HG02642 (cell line): Measurements from ENCODE around the gene LILRA1.
"Not testable (repeated sequence)": the region's sequence is repeated elsewhere in the genome, so short reads cannot be mapped to it uniquely, and the experiment has no call there.

ENCODE experiments used
- ATAC-seq: cut with Tn5 transposase; IDR thresholded peaks from one replicate; pipeline ENCODE4 v1.9.1; 2021; ENCODE audit warnings: mild to moderate bottlenecking; ENCODE audit not compliant: unreplicated experiment, poor library complexity

Gene LILRA1

DNA sequence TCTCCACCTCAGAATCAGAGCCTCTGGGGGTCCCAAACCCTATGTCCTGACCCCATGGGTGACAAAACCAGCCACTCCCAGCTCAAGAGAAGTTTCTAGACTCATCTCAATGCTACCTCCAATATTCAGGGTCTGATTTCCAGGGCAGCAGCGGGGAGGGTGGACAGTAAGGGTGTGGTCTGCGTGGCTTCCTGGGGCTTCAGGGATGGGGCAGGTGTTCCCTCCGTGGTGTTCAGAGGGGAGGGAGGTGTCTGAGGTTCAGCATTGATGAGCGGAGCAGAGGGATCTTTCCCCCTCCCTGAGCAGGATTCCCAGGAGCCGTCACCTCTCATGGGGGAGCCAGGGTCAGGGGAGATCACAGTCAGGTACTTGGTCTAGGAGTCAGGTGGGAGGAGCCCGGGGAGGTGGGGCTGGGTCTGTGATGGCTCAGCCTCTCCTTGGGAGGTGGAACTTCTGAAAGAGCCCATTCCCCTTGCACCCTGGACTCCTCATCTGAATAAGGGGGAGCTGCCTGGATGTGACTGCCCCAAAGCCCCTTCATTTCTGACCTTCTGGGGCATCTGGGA is 16.9 kb upstream of the LILRA1 start:
- ATAC-seq: no peak

DNA sequence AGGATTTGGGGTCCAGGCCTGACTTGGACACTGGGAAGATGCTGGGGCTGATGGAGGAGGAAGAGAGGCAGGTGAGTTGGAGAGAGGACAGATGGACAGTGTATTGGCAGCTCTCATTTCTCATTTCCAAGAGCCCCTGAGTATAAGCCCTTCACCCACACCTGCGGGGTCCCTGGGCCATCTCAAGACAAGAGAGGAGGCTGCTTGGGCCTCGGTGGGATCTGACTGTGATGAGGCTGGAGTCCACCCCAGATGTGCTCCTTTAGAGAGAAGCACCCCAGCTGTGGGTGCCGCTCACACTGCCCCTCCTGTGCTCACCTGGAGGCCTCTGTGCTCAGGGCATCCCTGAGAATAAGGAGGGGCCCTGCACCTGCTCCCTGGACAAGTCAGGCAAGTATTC is 16.1 kb upstream of the LILRA1 start:
- no peak for ATAC-seq

DNA sequence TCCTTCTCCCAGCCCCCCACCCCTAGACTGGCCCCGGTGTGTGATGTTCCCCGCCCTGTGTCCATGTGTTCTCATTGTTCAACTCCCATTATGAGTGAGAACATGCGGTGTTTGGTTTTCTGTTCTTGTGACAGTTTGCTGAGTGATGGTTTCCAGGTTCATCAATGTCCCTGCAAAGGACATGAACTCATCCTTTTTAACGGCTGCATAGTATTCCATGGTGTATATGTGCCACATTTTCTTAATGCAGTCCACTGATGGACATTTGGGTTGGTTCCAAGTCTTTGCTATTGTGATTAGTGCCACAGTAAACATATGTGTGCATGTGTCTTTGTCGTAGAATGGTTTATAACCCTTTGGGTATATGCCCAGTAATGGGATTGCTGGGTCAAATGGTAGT is 15.2 kb upstream of the LILRA1 start:
- not testable (repeated sequence) for ATAC-seq

DNA sequence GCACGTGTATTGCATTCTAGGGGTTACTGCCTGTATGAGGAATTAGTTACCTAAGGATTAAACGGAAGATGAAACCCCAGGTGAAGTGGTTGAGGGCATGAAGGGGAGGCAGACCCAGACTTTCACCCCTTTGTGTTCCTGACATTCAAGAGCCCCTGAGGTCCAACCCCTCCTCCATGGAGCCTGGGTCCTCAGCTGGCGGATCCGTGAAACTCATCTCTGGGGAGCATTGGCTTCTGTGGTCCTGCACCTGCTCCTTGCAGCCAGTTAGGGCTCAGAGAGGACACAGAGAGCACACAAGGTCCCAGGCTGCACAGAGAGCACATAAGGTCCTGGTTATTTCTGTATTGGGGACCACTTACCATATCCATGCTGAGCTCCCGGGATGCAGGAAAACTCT is 7.0 kb upstream of the LILRA1 start:
- ATAC-seq: no peak

DNA sequence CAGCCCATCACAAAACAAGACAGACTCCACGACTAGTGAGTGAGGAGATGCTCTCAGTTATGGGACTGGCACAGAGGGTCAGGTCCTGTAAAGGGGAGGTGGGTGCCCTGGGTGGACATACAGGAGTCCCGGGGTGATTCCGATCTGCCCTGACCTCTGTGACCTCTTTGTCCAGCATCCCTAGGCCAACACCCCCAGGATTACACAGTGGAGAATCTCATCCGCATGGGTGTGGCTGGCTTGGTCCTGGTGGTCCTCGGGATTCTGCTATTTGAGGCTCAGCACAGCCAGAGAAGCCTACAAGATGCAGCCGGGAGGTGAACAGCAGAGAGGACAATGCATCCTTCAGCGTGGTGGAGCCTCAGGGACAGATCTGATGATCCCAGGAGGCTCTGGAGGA is 6.4 kb upstream of the LILRA1 start:
- ATAC-seq: no peak

DNA sequence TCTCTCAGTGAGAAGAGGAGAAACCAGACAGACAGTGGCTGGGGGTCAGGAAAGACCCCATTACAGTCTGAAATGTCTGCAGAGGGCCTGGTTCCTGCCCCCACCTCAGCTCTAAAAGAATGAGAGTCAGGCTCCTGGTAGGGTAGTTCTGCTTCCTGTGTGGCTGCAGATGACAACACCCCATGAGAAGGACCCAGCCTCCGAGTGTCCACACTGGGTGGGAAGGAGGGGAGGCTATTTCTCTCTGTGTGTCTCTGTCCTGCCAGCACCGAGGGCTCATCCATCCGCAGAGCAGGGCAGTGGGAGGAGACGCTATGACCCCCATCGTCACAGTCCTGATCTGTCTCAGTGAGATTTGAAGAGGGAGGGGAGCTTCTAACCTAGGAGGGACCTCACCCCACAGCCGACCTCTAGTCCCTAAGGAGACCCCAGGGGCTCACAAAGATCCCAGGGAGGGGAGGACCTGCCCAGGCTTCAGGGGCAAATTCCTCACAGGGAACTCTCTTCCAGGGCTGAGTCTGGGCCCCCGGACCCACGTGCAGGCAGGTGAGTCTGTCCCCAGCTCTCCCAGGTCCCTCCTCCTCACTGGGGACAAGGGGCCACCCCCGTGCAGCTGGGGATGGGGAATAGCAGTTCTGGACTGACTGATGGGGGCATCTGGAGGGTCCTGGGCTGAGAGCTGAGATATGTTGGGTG is 647 bp downstream of the LILRA1 start:
- not testable (repeated sequence) for ATAC-seq

DNA sequence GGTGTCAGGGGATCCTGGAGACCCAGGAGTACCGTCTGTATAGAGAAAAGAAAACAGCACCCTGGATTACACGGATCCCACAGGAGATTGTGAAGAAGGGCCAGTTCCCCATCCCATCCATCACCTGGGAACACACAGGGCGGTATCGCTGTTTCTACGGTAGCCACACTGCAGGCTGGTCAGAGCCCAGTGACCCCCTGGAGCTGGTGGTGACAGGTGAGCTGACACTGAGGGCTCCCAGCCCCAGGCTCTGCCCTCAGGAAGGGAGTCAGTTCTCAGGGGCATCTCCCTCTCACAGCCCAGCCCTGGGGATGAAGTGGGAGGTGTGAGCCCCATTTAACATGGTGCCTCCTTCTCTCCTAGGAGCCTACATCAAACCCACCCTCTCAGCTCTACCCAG is 1.3 kb downstream of the LILRA1 start:
- ATAC-seq: no peak

DNA sequence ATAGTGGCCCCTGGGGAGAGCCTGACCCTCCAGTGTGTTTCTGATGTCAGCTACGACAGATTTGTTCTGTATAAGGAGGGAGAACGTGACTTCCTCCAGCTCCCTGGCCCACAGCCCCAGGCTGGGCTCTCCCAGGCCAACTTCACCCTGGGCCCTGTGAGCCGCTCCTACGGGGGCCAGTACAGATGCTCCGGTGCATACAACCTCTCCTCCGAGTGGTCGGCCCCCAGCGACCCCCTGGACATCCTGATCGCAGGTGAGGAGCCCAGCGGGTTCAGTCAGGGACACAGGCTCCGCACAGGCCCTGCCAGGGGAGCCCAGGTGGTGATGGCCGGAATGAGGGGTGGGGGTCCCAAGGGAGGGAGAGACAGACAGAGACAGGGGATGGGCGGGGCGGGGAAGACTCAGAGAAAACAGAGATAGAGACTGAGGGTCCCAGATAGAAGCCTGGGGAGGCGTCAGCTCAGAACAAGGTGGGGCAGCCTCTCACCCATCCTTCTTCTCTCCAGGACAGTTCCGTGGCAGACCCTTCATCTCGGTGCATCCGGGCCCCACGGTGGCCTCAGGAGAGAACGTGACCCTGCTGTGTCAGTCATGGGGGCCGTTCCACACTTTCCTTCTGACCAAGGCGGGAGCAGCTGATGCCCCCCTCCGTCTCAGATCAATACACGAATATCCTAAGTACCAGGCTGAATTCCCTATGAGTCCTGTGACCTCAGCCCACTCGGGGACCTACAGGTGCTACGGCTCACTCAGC is 2.4 kb downstream of the LILRA1 start:
- not testable (repeated sequence) for ATAC-seq

DNA sequence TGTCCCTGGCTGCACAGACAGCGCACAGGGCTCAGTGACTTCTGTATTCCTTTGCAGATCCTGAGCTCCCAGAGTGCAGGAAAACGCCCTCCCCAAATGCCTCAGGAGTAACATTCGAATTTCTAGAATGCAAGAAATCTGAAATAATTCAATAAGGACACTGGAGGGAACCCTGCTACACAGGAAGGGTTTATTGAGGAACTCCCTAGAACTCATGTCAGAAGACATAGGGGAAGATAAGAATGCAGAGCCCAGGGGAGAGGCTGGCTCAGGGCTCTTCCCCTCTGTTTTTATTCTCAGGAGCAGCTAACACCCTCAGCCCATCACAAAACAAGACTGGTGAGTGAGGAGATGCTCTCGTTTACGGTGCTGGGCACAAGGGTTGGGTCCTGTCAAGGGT is 6.8 kb downstream of the LILRA1 start:
- no peak for ATAC-seq

DNA sequence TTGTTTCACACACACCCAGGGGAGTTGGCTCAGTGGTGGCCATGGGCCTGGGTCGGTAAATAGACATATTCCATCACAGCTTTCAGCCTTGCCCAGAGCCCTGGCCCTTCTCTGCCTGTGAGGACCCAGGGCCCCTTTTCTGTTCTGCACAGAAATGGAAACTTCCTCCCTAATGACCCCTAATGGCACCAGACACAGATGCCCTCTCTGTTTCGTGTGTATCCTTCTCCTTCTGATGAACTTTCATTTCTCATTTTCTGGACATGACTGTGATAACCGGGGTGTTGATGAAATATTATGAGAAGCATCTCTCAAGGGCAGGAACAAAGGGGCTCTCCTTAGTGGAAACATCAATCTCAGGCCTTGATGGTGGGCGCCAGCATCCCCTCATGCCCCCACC is 12.8 kb downstream of the LILRA1 start:
- peak; percentile 28 for ATAC-seq

DNA sequence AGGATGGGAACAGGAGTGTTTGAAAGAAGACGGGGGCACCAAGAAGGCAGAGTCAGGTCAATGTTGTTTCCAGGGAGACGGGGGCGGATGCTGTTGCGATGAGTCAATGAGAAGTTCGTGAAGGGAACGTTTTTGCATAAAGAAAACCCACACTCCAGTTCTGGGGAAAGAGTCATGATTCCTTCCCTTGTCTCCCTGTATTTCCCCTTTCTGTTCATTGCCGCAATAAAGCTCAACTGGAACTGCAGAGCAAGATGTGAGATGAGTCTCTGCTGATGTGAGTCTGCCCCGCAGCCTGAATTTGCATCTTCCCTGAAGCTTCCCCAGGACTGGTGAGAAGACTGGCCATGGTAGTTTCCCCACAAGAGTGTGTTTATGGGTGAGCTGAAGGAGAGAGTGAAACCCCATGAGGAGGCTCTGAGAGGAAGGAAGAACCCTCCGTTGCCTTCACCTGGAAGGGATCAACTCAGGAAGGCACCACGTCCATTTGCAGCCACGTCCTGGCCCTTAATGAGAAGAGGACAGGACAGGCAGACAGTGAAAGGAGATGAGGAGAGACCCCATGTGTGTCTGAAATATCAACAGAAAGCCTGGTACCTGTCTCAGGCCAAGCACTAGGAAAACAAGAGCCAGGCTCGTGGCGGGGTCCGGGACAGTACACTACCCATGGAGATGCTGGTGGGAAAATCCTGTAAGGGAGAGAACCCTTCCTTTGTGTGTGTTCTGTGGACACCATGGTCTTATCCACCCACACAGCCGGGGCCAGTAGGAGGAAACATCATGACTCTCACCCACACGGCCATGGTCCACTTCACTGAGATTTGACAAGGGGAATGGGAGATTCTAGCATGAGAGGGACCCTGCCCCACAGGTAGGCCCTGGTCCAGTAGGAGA is 13.7 kb downstream of the LILRA1 start:
- ATAC-seq: peak; percentile 64

DNA sequence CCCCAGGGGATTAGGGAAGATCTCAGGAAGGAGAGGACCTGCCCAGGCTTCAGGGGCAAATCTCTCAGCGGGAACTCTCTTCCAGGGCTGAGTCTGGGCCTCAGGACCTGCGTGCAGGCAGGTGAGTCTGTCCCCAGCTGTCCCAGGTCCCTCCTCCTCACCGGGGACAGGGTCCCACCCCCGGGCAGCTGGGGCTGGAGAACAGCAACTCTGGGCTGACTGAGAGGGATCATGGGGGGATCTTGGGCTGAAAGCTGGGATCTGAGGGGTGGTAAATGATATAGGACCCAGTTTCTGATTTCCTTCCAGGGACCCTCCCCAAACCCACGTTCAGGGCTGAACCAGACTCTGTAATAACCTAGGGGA is 14.3 kb downstream of the LILRA1 start:
- no peak for ATAC-seq

DNA sequence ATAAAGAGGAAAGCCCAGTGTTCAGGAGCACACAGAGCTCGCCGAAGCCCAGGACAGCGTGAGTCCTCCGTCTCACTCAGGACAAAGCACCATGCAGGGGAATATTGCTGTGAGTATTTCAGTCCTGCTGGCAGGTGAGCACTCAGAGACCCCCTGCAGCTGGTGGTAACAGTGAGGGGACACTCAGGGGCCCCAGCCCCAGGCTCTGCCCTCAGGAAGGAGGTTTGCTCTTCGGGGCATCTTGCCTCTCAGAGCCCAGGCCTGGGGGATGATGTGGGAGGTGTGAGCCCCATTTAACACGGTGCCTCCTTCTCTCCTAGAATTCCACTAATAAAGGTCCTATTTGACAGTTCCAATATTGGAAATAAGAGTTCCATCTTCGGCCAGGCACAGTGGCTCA is 14.8 kb downstream of the LILRA1 start:
- ATAC-seq: no peak

DNA sequence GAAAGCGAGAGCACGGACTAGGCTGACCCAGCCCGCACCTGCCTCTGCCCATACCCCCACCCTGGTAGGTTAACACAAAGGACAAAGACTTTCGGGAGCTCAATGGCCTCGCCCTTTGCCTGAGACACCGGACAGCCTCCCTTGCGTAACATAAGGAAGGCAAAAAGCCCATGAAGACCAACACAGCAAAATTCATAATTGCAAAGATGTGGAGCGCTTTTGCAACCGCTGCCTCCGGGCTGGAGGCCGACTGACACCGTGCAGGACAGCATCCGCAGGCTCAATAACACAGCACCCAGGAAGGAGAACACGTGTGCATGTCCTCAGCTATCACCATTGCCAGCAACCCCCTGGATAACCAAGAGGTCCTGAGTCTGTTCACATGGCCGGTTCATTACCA is 15.4 kb downstream of the LILRA1 start:
- ATAC-seq: no peak

DNA sequence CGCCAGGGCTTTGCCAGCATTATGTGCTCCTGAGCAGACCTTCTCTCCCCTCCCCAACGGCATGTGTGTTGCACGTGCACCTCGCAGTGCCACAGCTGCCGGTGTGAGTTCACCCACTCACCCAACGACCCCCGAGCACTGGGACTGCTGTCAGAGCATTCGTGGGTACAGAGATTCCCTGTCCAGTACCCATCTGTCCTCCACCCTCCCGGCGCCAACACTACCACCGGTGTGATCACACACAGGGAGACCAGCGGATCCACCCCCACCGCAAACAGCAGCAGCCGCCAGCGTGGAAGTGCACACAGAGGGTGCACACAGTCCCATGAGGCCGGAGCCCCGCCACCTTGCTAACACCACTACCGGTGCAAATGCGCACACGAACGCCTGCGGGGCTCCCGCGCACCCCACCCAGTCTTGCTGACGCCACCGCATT is 15.9 kb downstream of the LILRA1 start:
- ATAC-seq: no peak

DNA sequence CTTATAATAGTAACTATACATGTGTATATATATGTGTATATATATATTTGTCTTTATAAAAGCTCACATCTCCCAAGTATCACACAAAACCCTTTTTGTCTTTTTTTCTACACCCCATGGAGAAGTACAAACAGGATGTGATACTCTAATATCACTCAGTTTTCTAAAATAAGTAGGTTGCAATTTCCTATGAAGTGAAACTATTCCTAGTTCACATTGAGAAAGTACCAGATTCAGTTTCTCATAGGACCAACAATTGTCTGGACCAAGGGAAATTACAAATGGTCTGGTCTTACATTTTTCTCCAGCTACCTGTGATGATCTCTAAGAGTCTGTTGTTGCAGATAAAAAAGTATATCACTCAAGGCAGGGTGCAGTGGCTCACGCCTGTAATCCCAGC is 19.0 kb downstream of the LILRA1 start:
- ATAC-seq: no peak

DNA sequence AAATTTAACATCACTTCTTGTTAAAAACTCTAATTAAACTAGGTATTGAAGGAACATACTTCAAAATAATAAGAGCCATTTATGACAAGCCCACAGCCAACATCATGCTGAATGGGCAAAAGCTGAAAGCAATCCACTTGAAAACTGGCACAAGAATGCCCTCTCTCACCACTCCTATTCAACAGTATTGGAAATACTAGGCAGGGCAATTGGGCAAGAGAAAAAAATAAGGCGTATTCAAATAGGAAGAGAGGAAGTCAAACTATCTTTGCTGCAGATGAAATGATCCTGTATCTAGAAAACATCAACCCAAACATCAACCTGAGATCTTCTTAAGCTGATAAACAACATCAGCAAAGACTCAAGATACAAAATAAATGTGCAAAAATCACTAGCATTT is 21.3 kb downstream of the LILRA1 start:
- ATAC-seq: no peak

DNA sequence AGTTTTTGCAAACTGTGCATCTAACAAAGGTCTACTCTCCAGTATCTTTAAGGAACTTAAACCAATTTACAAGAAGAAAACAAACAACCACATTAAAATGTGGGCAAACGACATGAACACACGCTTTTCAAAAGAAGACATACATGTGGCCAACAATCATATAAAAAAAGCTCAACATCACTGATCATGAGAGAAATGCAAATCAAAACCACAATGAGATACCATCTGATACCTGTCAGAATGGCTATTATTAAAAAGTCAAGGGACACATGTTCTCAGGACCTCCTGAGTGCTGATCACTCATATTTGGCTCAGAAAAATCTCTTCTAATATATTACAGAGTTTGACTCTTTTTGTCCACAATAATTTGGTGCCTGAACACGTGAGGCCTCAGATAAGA is 22.6 kb downstream of the LILRA1 start:
- no peak for ATAC-seq

DNA sequence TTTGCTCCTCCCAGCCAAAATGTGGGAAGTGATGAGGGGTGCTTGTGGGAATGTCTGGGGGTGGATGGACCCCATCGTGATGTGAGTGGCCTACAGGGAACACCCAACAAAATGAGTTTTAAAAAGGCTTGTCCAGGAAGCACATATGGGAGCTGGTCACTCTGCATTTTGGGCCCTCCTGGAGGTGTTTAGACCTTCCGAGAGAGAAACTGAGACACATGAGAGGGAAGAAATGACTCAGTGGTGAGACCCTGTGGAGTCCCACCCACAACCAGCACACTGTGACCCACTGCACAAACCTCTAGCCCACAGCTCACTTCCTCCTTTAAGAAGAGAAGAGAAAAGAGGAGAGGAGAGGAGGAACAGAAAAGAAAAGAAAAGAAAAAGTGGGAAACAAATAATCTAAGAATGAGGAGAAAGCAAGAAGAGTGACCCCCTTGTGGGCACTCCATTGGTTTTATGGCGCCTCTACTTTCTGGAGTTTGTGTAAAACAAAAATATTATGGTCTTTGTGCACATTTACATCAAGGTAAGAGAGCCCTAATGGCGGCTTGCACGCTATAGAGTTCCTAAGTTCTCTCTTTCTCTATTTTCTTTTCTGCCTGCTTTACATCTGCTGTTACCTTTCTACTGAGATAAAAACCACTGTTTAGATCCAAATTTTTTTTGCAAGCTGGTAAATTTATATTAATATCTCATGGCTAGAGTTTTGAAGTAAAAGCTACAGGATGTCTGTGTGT is 23.6 kb downstream of the LILRA1 start:
- peak; percentile 81 for ATAC-seq

DNA sequence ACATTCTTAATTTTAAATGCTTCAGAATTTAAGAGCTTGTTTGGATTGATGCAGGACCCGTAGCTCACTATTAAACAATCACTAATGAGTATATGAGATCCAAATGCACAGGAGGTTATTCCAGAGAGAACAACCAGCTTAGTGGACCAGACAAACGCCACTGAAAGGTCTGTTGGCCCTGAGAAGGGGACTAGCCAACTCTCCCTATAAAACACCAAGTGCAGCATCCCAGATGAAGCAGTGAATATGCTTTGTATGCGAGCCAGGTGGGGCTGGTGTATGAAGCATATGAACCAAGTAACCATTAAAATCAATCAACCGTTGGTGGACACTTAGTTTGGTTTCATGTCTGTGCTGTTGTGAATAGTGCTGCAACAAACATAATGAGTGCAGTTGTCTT is 27.0 kb downstream of the LILRA1 start:
- ATAC-seq: no peak
